Ectodermal cell (in vitro differentiated cells): ENCODE data around the gene TPM4.

Experiments
- H3K27ac ChIP-seq: 2 replicates; pipeline ENCODE4 v1.7.0; 2013; ENCODE audit warnings: mild to moderate bottlenecking, low read depth, low read length; ENCODE audit not compliant: insufficient read depth, poor library complexity, severe bottlenecking
- H3K27me3 ChIP-seq: 2 replicates; pipeline ENCODE4 v1.7.0; 2013; ENCODE audit warnings: mild to moderate bottlenecking, low read length; ENCODE audit not compliant: insufficient read depth, control insufficient read depth, poor library complexity, severe bottlenecking
- H3K36me3 ChIP-seq: one replicate; pipeline ENCODE4 v1.7.0; 2013; ENCODE audit warnings: low read length; ENCODE audit not compliant: control insufficient read depth, insufficient read depth
- H3K4me1 ChIP-seq: one replicate; pipeline ENCODE4 v1.7.0; 2013; ENCODE audit warnings: low read length; ENCODE audit not compliant: control insufficient read depth, insufficient read depth
- H3K4me3 ChIP-seq: 2 replicates; pipeline ENCODE4 v1.7.0; 2013; ENCODE audit warnings: low read depth, low read length, control low read depth; ENCODE audit not compliant: insufficient read depth
- H3K9me3 ChIP-seq: 2 replicates; pipeline ENCODE4 v1.7.0; 2013; ENCODE audit warnings: mild to moderate bottlenecking, low read length, moderate library complexity; ENCODE audit not compliant: control insufficient read depth
- WGBS, 2 experiments: methylation state at CpG; one replicate each; pipeline ENCODE4 v1.1.7; 2013; ENCODE audit warnings: missing lambda C conversion rate in 2 of 2; 5-methylcytosine and 5-hydroxymethylcytosine counted together

Gene TPM4

GRCh38 chr19:16142032-16142580, 65.8 kb downstream of the TPM4 start:
- Histone ChIP-seq H3K9me3 (no peaks in the 10 kb centered on the region), H3K27ac (no peak overlapping the region), H3K4me3 (no peak overlapping the region), H3K27me3 (no peaks in the 10 kb centered on the region), H3K4me1 (no peaks in the 10 kb centered on the region), H3K36me3 (no peaks in the 10 kb centered on the region)
- 91 to 95% methylated on average over 9 of the region's 9 CpGs for WGBS, 2 experiments

- 67 to 68% methylated on average over 13 of the region's 13 CpGs for WGBS, 2 experiments
- no peaks in the 10 kb centered on the region for H3K27me3 ChIP-seq
- H3K4me1 ChIP-seq: no peaks in the 10 kb centered on the region
- no peak within 1 kb of the TSS for H3K4me3 ChIP-seq
- H3K27ac ChIP-seq: no peak within 1 kb of the TSS
- no peaks in the 10 kb centered on the region for H3K36me3 ChIP-seq
- H3K9me3 ChIP-seq: no peaks in the 10 kb centered on the region
Measured at GRCh38 chr19:16143399-16144215, 67.3 kb downstream of the TPM4 start, which contains the start of gene HSH2D. TSS of gene HSH2D (plus strand) at chr19:16143685. CDS start at chr19:16148751, 5,066 bp downstream.

- Histone ChIP-seq H3K27me3 (no peaks in the 10 kb centered on the region), H3K27ac (no peak overlapping the region), H3K9me3 (no peaks in the 10 kb centered on the region), H3K4me1 (no peaks in the 10 kb centered on the region), H3K4me3 (no peak overlapping the region), H3K36me3 (no peaks in the 10 kb centered on the region)
- 77 to 80% methylated on average over 1 of the region's 1 CpG for WGBS, 2 experiments
Measured at GRCh38 chr19:16144216-16144581, 67.9 kb downstream of the TPM4 start.

GRCh38 chr19:16146112-16146511, 69.8 kb downstream of the TPM4 start:
- WGBS, 2 experiments: 89 to 90% methylated on average over 5 of the region's 5 CpGs
- no peaks in the 10 kb centered on the region for H3K4me1 ChIP-seq

GRCh38 chr19:16148443-16149229, 72.3 kb downstream of the TPM4 start:
- Histone ChIP-seq H3K9me3 (no peaks in the 10 kb centered on the region), H3K36me3 (no peaks in the 10 kb centered on the region)

More at GRCh38 chr19:16146112-16146511, 69.8 kb downstream of the TPM4 start:
- no peaks in the 10 kb centered on the region for H3K36me3 ChIP-seq
- no peaks in the 10 kb centered on the region for H3K9me3 ChIP-seq
- no peak overlapping the region for H3K4me3 ChIP-seq
- no peaks in the 10 kb centered on the region for H3K27me3 ChIP-seq
- no peak overlapping the region for H3K27ac ChIP-seq

More at GRCh38 chr19:16148443-16149229, 72.3 kb downstream of the TPM4 start:
- Histone ChIP-seq H3K27me3 (no peaks in the 10 kb centered on the region), H3K27ac (no peak overlapping the region), H3K4me1 (no peaks in the 10 kb centered on the region), H3K4me3 (no peak overlapping the region)
- WGBS, 2 experiments: 86 to 89% methylated on average over 8 of the region's 8 CpGs
